SJSA1 (cell line): ENCODE data around the gene PEX11A. TPM values are rescaled to one million over a fixed set of nuclear protein-coding genes. Genes with fewer than 3 reads are reported as not detected.
"Not testable (repeated sequence)": the region's sequence is repeated elsewhere in the genome, so short reads cannot be mapped to it uniquely, and the experiment has no call there.

ENCODE experiments used
- DNase-seq, 2 experiments: peaks; one replicate each; pipeline ENCODE4 v3.0.0-alpha.2; 2015 to 2020; ENCODE audit warnings: low spot score in 2 of 2, low read depth in 1 of 2
- H3K27ac ChIP-seq: fragments of 250-450 bp; sonication (Bioruptor Pico); 2 replicates; pipeline ENCODE4 v1.5.1; 2020; ENCODE audit warnings: mild to moderate bottlenecking, moderate library complexity
- H3K27me3 ChIP-seq: fragments of 250-450 bp; sonication (Bioruptor Pico); replicated peaks from 2 replicates; pipeline ENCODE4 v1.5.1; 2020; ENCODE audit warnings: mild to moderate bottlenecking, moderate library complexity
- H3K36me3 ChIP-seq: fragments of 250-450 bp; sonication (Bioruptor Pico); 2 replicates; pipeline ENCODE4 v1.5.1; 2020; ENCODE audit warnings: mild to moderate bottlenecking
- H3K4me1 ChIP-seq: fragments of 250-450 bp; sonication (Bioruptor Pico); replicated peaks from 2 replicates; pipeline ENCODE4 v1.6.1; 2021; ENCODE audit warnings: mild to moderate bottlenecking
- H3K4me3 ChIP-seq: fragments of 250-450 bp; sonication (Bioruptor Pico); 2 replicates; pipeline ENCODE4 v1.5.1; 2020; ENCODE audit warnings: mild to moderate bottlenecking
- H3K9me3 ChIP-seq: fragments of 250-450 bp; sonication (Bioruptor Pico); replicated peaks from 2 replicates; pipeline ENCODE4 v1.5.1; 2020; ENCODE audit warnings: mild to moderate bottlenecking
- total RNA-seq: library from RNA; depleted of rRNA; stranded (reverse); fragments of >200 nt; shearing (Covaris generic); gene quantifications from 2 replicates; pipeline ENCODE4 v1.2.3, GENCODE V29; 2014

PEX11A gene
- total RNA-seq, 1 experiment from 2014 or later, result 4.8 TPM

DNA sequence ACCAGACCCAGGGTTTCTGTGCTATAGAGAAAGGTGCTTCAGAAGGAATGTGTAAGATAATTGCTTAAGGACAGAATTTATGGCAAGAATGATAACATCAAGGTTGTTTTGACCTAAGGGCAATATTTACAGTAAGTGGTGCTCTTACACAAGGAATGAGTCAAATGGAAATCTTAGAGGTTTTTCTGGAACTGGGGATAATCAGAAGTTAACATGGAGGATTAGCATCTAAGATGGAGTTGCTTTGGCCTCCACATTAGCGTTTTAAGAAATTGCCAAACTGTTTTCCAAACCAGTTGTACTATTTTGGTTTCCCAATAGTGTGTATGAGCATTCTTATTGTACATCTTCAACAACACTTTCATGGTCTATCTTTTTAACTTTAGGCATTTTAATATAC lies 3.1 kb upstream of the PEX11A start:
- DNase-seq, result no peak
- Histone ChIP-seq H3K4me3 (no peak overlapping the region), H3K9me3 (no peaks in the 10 kb centered on the region; the same call in 1 of the 2 replicates), H3K27ac (no peak overlapping the region), H3K27me3 (no peaks in the 10 kb centered on the region; the same call in 1 of the 2 replicates), H3K4me1 (peaks cover 4% of the 10 kb centered on the region), H3K36me3 (peaks cover 6% of the 10 kb centered on the region; the same call in 1 of the 2 replicates)

DNA sequence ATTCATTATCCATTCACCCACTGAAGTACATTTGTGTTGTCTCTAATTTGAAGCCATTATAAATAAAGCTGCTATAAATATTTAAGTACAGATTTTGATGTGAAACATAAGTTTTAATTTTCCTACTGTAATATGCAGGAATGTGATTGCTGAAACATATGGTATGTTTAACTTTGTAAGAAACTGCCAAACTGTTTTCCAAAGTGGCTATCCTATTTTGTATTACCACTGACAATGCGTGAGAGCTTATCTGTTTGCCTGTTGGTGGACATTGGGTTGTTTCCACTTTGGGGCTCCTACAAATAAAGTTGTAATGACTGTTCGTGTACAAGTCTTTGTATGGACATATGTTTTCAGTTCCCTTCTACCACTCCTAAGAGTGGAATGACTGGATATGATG lies 2.5 kb upstream of the PEX11A start:
- Histone ChIP-seq H3K4me3 (no peak overlapping the region), H3K27ac (no peak overlapping the region), H3K4me1 (peaks cover 4% of the 10 kb centered on the region), H3K27me3 (no peaks in the 10 kb centered on the region; the same call in 1 of the 2 replicates), H3K9me3 (no peaks in the 10 kb centered on the region; the same call in 1 of the 2 replicates), H3K36me3 (peaks cover 6% of the 10 kb centered on the region; the same call in 1 of the 2 replicates)
- no peak for DNase-seq

DNA sequence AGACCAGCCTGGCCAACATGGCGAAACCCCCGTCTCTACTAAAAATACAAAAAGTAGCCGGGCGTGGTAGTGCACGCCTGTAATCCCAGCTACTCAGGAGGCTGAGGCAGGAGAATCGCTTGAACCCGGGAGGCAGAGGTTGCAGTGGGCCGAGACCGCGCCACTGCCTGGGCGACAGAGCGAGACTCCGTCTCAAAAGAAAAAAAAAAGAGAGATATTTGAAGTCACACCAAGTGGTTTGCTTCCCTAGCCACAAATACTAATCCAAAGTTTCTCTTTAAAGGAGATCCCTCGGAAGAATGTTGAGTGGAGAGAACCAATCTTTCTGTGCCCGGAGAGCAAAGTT lies 651 bp downstream of the PEX11A start:
- H3K4me1 ChIP-seq, DNase-seq, H3K27me3 ChIP-seq, H3K36me3 ChIP-seq, H3K27ac ChIP-seq, H3K9me3 ChIP-seq: not testable (repeated sequence)
- H3K4me3 ChIP-seq, result peak overlapping the region; percentile 71

DNA sequence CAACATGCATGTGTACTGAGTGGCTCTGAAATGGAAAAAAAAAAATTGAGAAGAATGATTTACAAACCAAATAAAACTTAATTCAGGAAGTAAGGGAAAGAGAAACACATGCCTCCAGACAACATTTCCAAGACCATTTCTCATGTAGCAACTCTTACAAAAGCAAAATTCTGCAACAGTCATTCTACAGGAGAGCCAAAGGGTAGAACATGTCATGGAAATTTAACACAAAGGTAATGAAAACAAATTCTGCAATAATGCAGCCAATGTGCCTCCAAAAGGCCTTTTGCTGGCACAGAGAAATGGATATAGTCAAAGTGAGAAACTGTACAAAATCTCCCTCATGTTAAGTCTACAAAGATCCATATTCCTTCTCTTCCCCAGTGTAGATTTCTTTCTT lies 4.0 kb downstream of the PEX11A start:
- Histone ChIP-seq H3K36me3 (peaks cover 10% of the 10 kb centered on the region), H3K9me3 (no peaks in the 10 kb centered on the region; the same call in 1 of the 2 replicates), H3K27me3 (no peaks in the 10 kb centered on the region), H3K27ac (no peak overlapping the region), H3K4me1 (peaks cover 4% of the 10 kb centered on the region), H3K4me3 (no peak overlapping the region)
- no peak for DNase-seq

DNA sequence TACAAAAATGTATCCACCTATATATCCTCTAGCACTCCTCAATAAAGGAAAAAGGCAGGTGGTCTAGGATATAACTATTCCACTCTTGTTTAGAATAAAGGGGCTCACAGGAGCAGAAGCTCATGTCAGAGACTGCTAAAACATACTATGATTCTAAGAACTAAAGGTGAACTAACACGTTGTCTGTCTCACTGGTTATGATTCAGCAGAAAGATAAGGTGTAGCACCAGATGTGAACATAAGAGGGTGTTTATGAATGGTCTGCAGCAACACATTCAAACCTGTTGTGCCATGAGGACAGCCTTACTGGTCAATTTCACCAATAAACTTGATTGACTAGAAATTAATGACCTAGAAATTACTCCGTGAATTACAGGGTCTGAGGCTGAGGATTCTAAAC lies 4.6 kb downstream of the PEX11A start:
- H3K9me3 ChIP-seq, result no peaks in the 10 kb centered on the region; the same call in 1 of the 2 replicates
- no peak overlapping the region for H3K4me3 ChIP-seq
- no peaks in the 10 kb centered on the region for H3K27me3 ChIP-seq
- no peak for DNase-seq
- H3K36me3 ChIP-seq, result peaks cover 10% of the 10 kb centered on the region
- peaks cover 2% of the 10 kb centered on the region for H3K4me1 ChIP-seq
- H3K27ac ChIP-seq, result no peak overlapping the region

DNA sequence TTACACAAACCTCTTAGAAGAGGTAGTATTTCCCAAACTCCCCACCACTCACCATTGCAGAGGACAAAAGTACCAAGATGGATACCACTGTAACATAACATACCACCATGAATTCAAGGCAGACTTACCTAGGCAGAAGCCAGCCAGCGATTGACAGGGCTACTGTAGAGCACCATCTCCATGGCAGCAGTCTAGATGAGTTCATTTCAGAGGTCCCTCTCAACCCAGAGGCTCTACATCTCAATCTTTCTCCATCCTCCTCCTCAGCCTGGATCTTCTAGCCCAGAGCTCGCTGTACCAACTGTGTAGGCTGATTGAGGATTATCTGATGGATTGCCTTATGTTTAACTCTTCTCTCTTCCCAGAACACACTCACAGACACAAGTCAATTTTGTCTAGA lies 9.4 kb downstream of the PEX11A start:
- Histone ChIP-seq H3K4me3 (no peak overlapping the region), H3K9me3 (no peaks in the 10 kb centered on the region), H3K27ac (no peak overlapping the region), H3K27me3 (no peaks in the 10 kb centered on the region), H3K36me3 (peaks cover 4% of the 10 kb centered on the region; the same call in 1 of the 2 replicates), H3K4me1 (no peaks in the 10 kb centered on the region)
- no peak for DNase-seq

DNA sequence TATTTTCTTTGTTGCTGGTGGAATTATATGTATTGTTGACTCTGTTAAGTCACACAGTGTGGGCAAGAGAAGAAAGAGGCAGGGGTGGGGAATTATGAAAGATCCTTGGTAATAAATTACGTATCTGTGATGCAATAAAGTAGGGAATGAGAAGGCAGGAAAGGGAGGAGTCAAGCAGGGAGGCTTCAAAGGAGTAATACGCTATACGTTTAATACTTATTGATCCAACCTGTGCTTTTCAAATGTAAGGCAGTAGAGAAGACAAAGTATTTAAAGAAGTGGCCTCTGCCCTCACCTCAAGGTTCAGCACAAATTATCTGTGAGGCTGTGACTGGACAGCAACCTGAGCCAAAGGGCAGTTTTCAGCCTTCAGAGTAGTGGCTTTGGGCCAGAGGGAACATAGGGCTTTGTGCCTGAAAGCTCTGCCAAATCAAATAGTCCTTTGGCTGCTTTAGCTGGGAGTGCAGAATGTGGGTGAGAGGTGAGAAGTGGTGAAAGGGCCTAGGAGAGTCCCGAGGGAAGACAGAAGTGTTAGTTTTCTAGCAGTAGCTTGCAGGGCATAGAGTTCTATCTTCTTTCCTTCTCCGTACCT lies 10.2 kb downstream of the PEX11A start:
- H3K27ac ChIP-seq, result no peak overlapping the region
- H3K27me3 ChIP-seq, result no peaks in the 10 kb centered on the region
- H3K36me3 ChIP-seq, result peaks cover 4% of the 10 kb centered on the region; the same call in 1 of the 2 replicates
- no peaks in the 10 kb centered on the region for H3K4me1 ChIP-seq
- DNase-seq, result no peak
- H3K4me3 ChIP-seq, result no peak overlapping the region
- no peaks in the 10 kb centered on the region for H3K9me3 ChIP-seq

DNA sequence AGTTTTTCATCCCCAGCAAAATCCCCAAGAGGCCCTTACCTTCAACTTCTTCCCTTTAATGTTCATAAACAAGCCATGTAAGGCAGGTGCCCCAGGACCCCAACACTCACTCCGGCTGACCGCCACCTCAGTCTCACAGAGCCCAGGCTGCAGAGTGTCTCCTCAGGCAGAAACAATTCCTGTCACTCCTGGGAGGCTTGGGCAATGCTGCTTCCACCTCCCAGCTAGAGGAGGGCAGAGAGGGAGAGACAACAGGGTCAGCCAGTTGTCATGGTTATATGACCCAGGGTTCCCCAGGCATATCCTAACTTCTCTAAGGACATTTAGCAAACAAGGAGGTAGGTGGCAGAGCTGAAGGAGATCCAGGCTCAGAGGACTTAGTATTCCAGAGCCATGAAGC lies 11.3 kb downstream of the PEX11A start, which contains the start of gene PLIN1:
TSS of gene PLIN1 (minus strand) at position 156 of the 400 bp plus-strand sequence. CDS start 1,878 bp downstream, outside the sequence.
- peaks cover 4% of the 10 kb centered on the region; the same call in 1 of the 2 replicates for H3K36me3 ChIP-seq
- H3K27me3 ChIP-seq, result no peaks in the 10 kb centered on the region
- peak in 1 of 2 experiments; percentile 22 for DNase-seq
- H3K4me1 ChIP-seq, result no peaks in the 10 kb centered on the region
- H3K4me3 ChIP-seq, result no peak within 1 kb of the TSS
- H3K9me3 ChIP-seq, result no peaks in the 10 kb centered on the region
- H3K27ac ChIP-seq, result no peak within 1 kb of the TSS

DNA sequence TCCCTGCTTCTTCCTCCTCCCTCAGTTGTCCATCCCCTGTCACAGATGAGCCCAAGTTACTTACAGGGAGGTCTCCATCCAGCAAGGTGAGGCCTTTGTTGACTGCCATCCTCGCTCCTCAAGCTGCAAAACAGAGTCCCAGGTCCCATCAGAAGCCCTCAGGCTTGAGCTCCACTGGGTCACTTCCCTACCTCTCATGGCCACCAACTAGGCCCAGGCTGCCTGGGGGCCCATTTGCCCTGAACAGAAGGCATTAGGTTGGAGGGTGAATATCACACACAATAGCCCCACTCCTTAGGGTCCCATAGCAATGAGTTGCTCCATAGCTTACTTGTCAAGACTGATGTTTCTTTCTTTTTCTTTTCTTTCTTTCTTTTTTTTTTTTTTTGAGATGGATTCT lies 13.2 kb downstream of the PEX11A start:
- Histone ChIP-seq H3K4me1 (no peaks in the 10 kb centered on the region), H3K36me3 (no peaks in the 10 kb centered on the region), H3K4me3 (no peak overlapping the region), H3K27me3 (no peaks in the 10 kb centered on the region), H3K9me3 (no peaks in the 10 kb centered on the region), H3K27ac (no peak overlapping the region)
- peak in 1 of 2 experiments; percentile 30 for DNase-seq

DNA sequence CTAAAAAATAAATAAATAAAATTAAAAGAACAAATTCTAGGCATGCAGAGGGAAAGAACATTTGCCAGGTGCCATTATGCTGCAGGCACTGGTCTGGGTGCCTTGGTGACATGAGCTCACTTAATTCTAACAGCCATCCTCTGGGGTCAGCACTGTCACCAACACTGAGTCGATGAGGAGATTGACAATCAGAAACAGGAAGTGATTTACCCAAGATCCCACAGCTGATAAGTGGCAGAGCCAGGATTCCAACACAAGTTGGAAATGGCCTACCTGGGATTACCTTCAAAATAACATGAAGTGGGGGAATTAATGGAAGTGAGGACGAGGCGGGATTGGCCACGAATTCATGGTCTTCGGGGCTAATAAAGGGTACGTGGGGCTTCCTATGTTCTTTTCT lies 14.9 kb downstream of the PEX11A start:
- Histone ChIP-seq H3K27ac (no peak overlapping the region), H3K9me3 (no peaks in the 10 kb centered on the region), H3K36me3 (no peaks in the 10 kb centered on the region), H3K4me3 (no peak overlapping the region), H3K27me3 (no peaks in the 10 kb centered on the region), H3K4me1 (no peaks in the 10 kb centered on the region)
- no peak for DNase-seq

DNA sequence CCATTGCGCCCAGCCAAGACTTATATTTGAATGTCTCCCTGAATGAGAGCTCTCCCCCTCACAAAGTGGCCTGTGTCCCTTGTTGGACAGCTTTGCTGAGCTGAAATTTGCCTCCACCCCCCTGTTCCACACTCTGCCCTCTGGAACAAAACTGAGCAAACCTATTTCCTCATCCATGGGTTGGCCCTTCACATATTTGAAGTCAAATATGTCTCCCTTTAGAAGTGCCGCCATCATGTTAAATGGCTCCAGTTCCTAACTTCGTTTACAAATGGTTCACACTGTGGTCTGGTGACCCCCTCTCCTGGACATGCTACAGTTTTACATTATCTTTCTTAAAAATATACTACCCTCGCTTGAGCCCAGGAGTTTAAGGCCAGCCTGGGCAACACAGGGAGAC lies 16.0 kb downstream of the PEX11A start:
- H3K27me3 ChIP-seq, result no peaks in the 10 kb centered on the region
- H3K4me3 ChIP-seq, result no peak overlapping the region
- DNase-seq, result peak in 1 of 2 experiments; percentile 19
- no peak overlapping the region for H3K27ac ChIP-seq
- H3K9me3 ChIP-seq, result no peaks in the 10 kb centered on the region
- no peaks in the 10 kb centered on the region for H3K4me1 ChIP-seq
- H3K36me3 ChIP-seq, result no peaks in the 10 kb centered on the region

DNA sequence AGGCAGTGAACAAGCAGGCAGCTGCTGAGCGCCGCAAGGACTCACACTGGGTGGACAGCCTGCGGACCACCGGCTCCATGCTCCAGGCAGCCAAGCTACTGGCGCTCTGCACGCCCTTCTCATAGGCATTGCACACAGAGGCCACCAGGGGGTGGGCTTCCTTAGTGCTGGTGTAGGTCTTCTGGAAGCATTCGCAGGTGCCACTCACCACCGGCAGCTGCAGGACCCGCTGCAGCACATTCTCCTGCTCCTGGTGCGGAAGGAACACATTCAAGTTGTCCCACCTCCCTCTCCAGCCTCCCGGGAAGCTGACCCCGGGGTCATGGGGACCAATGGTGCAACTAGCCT lies 17.4 kb downstream of the PEX11A start:
- Histone ChIP-seq H3K27ac (no peak overlapping the region), H3K36me3 (no peaks in the 10 kb centered on the region), H3K9me3 (no peaks in the 10 kb centered on the region), H3K4me1 (no peaks in the 10 kb centered on the region), H3K4me3 (no peak overlapping the region), H3K27me3 (no peaks in the 10 kb centered on the region)
- DNase-seq, result no peak

DNA sequence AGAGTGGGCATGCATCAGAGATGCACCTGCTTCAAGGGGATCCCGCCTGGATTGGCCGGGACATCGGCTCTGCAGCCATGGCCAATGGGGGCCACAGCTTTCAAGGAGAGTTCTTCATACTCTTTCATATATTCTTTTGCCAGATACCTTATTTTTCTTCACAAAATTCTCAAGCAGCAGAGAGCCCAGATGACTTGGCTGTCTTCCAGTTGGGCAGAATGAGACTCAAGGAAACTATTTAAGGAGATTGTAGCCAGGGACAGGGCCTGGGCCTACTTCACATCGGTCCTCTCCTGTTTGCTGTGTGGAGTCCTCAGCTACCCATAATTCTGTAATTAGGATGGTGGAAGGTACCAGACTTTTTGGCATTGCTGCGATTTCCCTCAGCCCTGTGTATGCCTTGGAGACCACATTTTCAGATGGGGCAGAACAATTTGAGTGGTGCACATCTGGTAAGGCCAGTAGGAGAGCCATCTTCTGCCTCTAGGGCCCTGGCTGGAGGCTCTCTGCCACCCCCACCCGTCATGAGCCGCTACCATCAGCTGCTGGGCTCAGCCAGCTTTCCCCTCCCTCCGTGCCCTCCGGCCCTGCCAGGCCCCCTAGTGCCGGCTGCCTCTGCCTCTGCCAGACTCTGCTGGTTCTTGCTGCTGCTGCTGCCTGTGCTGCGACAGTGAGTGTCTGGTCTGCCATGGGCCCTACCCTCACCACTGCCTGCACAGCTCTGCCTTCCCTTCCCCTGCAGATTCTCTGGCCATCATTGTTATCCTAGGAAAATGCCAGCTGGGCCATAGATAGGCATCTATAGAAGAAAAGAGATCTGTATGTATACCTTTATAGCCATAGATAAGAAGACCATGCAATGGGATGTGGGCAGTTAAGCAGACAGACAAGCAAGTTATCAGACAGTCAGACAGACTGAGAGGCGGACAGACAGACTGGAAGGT lies 18.1 kb downstream of the PEX11A start:
- H3K27ac ChIP-seq, result no peak overlapping the region
- H3K27me3 ChIP-seq, result no peaks in the 10 kb centered on the region
- no peaks in the 10 kb centered on the region for H3K9me3 ChIP-seq
- no peaks in the 10 kb centered on the region for H3K4me1 ChIP-seq
- no peaks in the 10 kb centered on the region for H3K36me3 ChIP-seq
- no peak overlapping the region for H3K4me3 ChIP-seq
- no peak for DNase-seq

DNA sequence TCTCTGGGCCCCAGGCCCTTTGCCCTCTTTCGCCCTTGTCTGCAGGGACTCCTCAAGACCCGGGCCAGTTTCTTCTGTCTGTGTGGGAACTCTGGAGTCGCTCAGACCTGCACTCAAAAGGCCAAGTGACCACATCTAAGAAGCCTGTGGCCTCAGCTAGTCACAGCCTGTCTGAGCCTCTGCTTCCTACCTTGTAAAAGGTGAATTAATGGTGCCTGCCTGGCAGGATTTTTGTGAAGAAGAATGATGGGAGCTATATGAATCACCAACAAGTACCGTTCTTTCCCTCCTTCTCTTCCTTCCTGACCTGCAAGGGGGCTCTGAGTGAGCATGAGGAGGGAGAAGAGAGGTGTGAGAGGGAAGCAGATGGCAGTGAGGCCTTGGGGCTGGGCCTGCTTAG lies 18.9 kb downstream of the PEX11A start:
- H3K27me3 ChIP-seq, result no peaks in the 10 kb centered on the region
- H3K4me1 ChIP-seq, result no peaks in the 10 kb centered on the region
- H3K36me3 ChIP-seq, result no peaks in the 10 kb centered on the region
- DNase-seq, result no peak
- H3K27ac ChIP-seq, result no peak overlapping the region
- H3K4me3 ChIP-seq, result no peak overlapping the region
- H3K9me3 ChIP-seq, result no peaks in the 10 kb centered on the region
